ENCODE measurements around the gene MAOB. TPM values are rescaled to one million over a fixed set of nuclear protein-coding genes. Genes with fewer than 3 reads are reported as not detected.

Gene MAOB
- total RNA-seq, 4 donors from 2014 or later = 32.9 to 131 (median 58.2) TPM

DNA sequence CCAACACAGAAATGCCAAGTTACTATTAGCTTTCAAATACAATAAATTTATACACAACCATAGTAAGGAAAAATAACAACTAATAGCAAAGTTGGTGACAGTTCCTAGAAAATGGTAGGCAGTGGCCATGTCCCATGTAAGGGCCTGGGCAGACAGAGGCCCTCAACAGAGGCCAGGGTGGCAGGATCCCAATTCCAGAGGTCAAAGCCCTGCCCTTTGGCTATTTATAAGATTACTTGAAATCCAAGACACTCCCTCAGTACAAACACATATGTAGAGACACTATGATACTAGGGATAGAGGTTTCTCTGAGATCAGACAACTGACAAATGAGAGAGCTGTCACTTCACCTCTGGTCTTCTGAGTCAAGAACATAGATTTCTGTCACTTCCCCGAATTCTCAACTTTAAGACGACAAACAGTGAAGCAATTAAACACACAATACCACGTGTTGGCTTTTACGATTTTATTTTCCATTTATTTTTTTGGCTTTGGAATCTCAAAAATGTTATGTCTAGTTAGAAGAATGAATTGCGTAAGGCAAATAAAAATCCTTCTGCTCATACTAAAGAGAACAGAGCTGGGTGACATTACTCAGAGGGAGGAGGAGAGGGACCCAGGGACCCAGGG is 16.3 kb upstream of the MAOB start:
- H3K36me3 ChIP-seq = no peaks in the 10 kb centered on the region
- H3K27ac ChIP-seq = peak overlapping the region in 1 of 2 donors; percentile 45
- no peak for TF ChIP-seq POLR2A (IDR thresholded peaks at IDR 0.05)
- TF ChIP-seq, protein P1, sequence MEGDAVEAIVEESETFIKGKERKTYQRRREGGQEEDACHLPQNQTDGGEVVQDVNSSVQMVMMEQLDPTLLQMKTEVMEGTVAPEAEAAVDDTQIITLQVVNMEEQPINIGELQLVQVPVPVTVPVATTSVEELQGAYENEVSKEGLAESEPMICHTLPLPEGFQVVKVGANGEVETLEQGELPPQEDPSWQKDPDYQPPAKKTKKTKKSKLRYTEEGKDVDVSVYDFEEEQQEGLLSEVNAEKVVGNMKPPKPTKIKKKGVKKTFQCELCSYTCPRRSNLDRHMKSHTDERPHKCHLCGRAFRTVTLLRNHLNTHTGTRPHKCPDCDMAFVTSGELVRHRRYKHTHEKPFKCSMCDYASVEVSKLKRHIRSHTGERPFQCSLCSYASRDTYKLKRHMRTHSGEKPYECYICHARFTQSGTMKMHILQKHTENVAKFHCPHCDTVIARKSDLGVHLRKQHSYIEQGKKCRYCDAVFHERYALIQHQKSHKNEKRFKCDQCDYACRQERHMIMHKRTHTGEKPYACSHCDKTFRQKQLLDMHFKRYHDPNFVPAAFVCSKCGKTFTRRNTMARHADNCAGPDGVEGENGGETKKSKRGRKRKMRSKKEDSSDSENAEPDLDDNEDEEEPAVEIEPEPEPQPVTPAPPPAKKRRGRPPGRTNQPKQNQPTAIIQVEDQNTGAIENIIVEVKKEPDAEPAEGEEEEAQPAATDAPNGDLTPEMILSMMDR (IDR thresholded peaks at IDR 0.05) = no peak
- no peaks in the 10 kb centered on the region for H3K9me3 ChIP-seq
- intact Hi-C loops (cut with DNase I; ENCODE audit: low total_unique reads) = no loop called here
- H3K4me3 ChIP-seq = no peak overlapping the region
- H3K27me3 ChIP-seq = no peaks in the 10 kb centered on the region
- no peaks in the 10 kb centered on the region for H3K4me1 ChIP-seq
- DNase-seq = no peak

DNA sequence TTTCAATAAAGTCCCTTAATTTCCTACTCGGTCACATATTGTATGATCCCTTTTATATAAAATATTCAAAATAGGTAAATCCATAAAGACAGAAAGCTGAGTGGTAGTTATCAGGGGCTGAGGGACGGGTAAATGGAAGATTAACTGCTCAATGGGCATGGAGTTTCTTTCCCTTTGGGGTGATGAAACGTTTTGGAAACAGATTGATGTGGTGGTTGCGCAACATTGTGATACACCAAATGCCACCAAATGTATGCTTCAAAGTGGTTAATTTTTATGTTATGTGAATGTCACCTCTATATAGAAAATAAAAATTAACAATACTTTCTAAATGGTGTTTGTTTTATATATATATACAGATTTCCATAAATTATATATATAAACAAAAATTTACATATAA is 15.0 kb upstream of the MAOB start:
- TF ChIP-seq POLR2A (IDR thresholded peaks at IDR 0.05) = no peak
- TF ChIP-seq, protein P1 (IDR thresholded peaks at IDR 0.05) = no peak

DNA sequence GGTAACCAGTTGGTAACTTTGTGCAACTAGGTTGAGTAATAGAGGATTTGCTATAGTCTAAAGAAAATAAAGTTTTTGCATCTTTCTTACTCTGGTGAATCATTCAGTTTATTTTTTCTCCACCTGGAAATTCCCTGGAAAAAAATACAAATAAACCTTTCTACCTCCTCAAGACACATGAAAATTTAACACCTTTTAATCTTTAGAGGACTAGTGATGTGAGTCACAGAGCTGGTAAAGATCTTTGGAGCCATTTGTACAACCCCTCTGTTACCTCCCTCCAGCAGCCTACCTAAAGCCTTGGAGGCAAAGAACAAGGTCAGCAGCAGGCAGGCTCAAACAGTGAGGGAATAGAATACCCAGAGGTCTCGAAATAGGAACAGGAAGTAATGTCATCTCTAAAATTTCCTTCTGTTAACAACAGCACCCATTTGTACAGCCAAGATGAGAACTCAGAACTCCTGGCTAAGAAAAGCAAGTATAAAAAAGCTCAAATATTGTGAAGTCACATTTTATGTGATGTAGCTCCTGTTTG is 10.2 kb upstream of the MAOB start:
- Histone ChIP-seq H3K27me3 (no peaks in the 10 kb centered on the region), H3K9me3 (no peaks in the 10 kb centered on the region), H3K4me1 (no peaks in the 10 kb centered on the region), H3K4me3 (no peak overlapping the region), H3K36me3 (no peaks in the 10 kb centered on the region), H3K27ac (no peak overlapping the region)
- DNase-seq = no peak
- intact Hi-C loops (cut with DNase I; ENCODE audit: low total_unique reads) = no loop called here
- TF ChIP-seq, protein P1 (IDR thresholded peaks at IDR 0.05) = no peak
- no peak for TF ChIP-seq POLR2A (IDR thresholded peaks at IDR 0.05)

More for the DNA sequence above, 15.0 kb upstream of the MAOB start:
- H3K4me1 ChIP-seq = no peaks in the 10 kb centered on the region
- no peak overlapping the region for H3K27ac ChIP-seq
- H3K4me3 ChIP-seq = no peak overlapping the region
- no peaks in the 10 kb centered on the region for H3K36me3 ChIP-seq
- DNase-seq = no peak
- intact Hi-C loops (cut with DNase I; ENCODE audit: low total_unique reads) = no loop called here
- H3K9me3 ChIP-seq = no peaks in the 10 kb centered on the region
- no peaks in the 10 kb centered on the region for H3K27me3 ChIP-seq

DNA sequence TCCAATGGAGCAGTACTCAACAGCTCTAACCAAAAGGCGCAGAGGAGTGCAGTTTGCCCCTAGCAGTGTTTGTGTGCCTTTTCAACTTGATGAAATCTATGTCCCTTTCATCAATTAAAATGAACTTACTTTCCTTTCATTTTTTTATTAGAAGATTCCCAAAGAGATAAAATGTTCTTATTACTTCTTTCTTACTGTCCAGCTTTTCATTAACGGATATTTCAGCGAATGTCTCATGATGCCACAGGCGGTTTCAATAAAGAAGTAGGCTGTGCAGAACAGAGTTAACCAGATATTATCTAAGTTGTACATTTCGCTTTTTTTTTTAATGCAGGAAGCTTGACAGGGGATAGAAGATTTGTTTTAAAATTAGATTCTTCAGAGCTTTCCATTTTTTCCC is 3.4 kb upstream of the MAOB start:
- no peaks in the 10 kb centered on the region for H3K36me3 ChIP-seq
- H3K9me3 ChIP-seq = no peaks in the 10 kb centered on the region
- H3K27ac ChIP-seq = no peak overlapping the region
- H3K4me3 ChIP-seq = no peak overlapping the region
- intact Hi-C loops (cut with DNase I; ENCODE audit: low total_unique reads) = no loop called here
- no peak for DNase-seq
- TF ChIP-seq POLR2A (IDR thresholded peaks at IDR 0.05) = no peak
- TF ChIP-seq, protein P1 (IDR thresholded peaks at IDR 0.05) = no peak
- H3K4me1 ChIP-seq = no peaks in the 10 kb centered on the region
- no peaks in the 10 kb centered on the region for H3K27me3 ChIP-seq

GRCh38 chrX:43881410-43882293 is 598 bp downstream of the MAOB start:
- intact Hi-C loops (cut with DNase I; ENCODE audit: low total_unique reads) = no loop called here
- no peaks in the 10 kb centered on the region for H3K9me3 ChIP-seq
- no peaks in the 10 kb centered on the region for H3K27me3 ChIP-seq
- peak overlapping the region; percentile 72 to 84 for H3K27ac ChIP-seq
- no peaks in the 10 kb centered on the region for H3K36me3 ChIP-seq
- DNase-seq = peak; percentile 46 to 52
- no peaks in the 10 kb centered on the region for H3K4me1 ChIP-seq
- no peak for TF ChIP-seq POLR2A (IDR thresholded peaks at IDR 0.05)
- TF ChIP-seq, protein P1 (IDR thresholded peaks at IDR 0.05) = no peak
- H3K4me3 ChIP-seq = peak overlapping the region; percentile 46 to 57
